Pancreas (tissue), 10 donors: ENCODE measurements around the gene LHFPL5. TPM values are rescaled to one million over a fixed set of nuclear protein-coding genes. Genes with fewer than 3 reads are reported as not detected.

Experiments used
- ATAC-seq, 4 donors: fragments of 200-7000 bp; cut with Tn5 transposase; one replicate each; pipeline versions ENCODE4 v1.8.0 to v1.9.1; 2020; ENCODE audit warnings: mild to moderate bottlenecking in 4 of 4, moderate library complexity in 4 of 4
- DNase-seq, 6 donors: peaks; one replicate each; pipeline ENCODE4 v3.0.0-alpha.2; 2020
- FAIRE-seq: peaks from 2 replicates; lab custom pipeline; 2012; peaks lifted over from hg19 to GRCh38; lab: Jason Lieb, UNC
- H3K27ac ChIP-seq, 4 donors: fragments of 200-600 bp; sonication (generic); 1 replicate in 3 of 4; 2 replicates in 1 of 4; pipeline versions ENCODE4 v1.5.0 to v1.8.0; 2020
- H3K27me3 ChIP-seq, 4 donors: fragments of 200-600 bp; one replicate each; pipeline ENCODE4 v1.8.0; 2021
- H3K36me3 ChIP-seq, 3 donors: fragments of 200-600 bp; sonication (generic) in 1 of 3; one replicate each; pipeline versions ENCODE4 v1.5.0 to v1.8.0; 2020 to 2021
- H3K4me1 ChIP-seq, 3 donors: fragments of 200-600 bp; one replicate each; pipeline ENCODE4 v1.8.0; 2021
- H3K4me3 ChIP-seq, 4 donors: fragments of 200-600 bp; sonication (generic) in 2 of 4; one replicate each; pipeline versions ENCODE4 v1.5.0 to v1.8.0; 2020 to 2021
- H3K9me3 ChIP-seq, 4 donors: fragments of 200-600 bp; one replicate each; pipeline ENCODE4 v1.8.0; 2021
- CTCF ChIP-seq, 4 donors: fragments of 200-600 bp; sonication (generic) in 3 of 4; IDR thresholded peaks; one replicate each; pipeline versions ENCODE4 v1.5.0 to v1.8.0; 2021; ENCODE audit warnings: antibody characterized with exemption in 4 of 4
- WGBS, 2 donors: extraction: QIAGEN DNeasy Blood & Tissue Kit; methylation state at CpG; one replicate each; pipeline ENCODE4 v1.1.7; 2013; 5-methylcytosine and 5-hydroxymethylcytosine counted together
- intact Hi-C, 3 donors: fragments of 100-400 bp; cut with DNase I; formaldehyde crosslinking; loops; one replicate each; pipeline versions ENCODE4 v1.11.1 to v1.14.2; 2022
- polyA plus RNA-seq, 2 donors: library from polyadenylated mRNA; stranded (reverse); fragments of 200-250 nt; gene quantifications; one replicate each; pipeline ENCODE4 v1.2.3, GENCODE V29; 2013
- total RNA-seq, 6 donors: library from RNA; stranded (reverse); fragmentation: NEBNext Ultra II Directional in 4 of 6; extraction: Animal tissue kit (Norgen Biotek cat#: 25700) in 4 of 6; gene quantifications; one replicate each; pipeline versions ENCODE4 v1.2.1 to v1.2.4, GENCODE V29; 2021 to 2023
- donor health status: healthy with polysubstance abuse.
- donor health status: DM: no; HTN: no; CAD: no; lungs with moderate emphysema.
- donor health status: DM: no; HTN: no; CAD: no.
- donor health status: control.
- donor health status: control.
- donor health status: Bipolar disorder and iron deficiency.
- donor health status: DM: yes; HTN: yes; CAD: no.
- donor health status: DM: no; HTN: no; CAD: no.
- donor health status: DM: no; HTN: no; CAD: no.
- donor health status: DM: yes; HTN: yes; CAD: no.

Gene LHFPL5
- total and polyA plus RNA-seq, 8 donors, result 1.3 to 4.2 (median 2.8) TPM

- intact Hi-C loops, result no loop called here
- H3K27me3 ChIP-seq, result no peaks in the 10 kb centered on the region
- H3K9me3 ChIP-seq, result no peaks in the 10 kb centered on the region
- no peak overlapping the region for H3K27ac ChIP-seq
- H3K4me1 ChIP-seq, result no peaks in the 10 kb centered on the region
- DNase-seq (no peak), FAIRE-seq (no peak), ATAC-seq (peak in 3 of 4 donors; percentile 13 to 31 (median 27))
- H3K36me3 ChIP-seq, result no peaks in the 10 kb centered on the region
- TF ChIP-seq CTCF (IDR thresholded peaks at IDR 0.05), result no peak
- H3K4me3 ChIP-seq, result no peak overlapping the region
- 71 to 85% methylated on average over 10 of the region's 10 CpGs for WGBS, 2 donors
Observed at GRCh38 chr6:35777356-35778102, 27.6 kb upstream of the LHFPL5 start.

GRCh38 chr6:35778437-35778836 lies 26.7 kb upstream of the LHFPL5 start:
- Histone ChIP-seq H3K9me3 (no peaks in the 10 kb centered on the region), H3K4me3 (no peak overlapping the region), H3K36me3 (no peaks in the 10 kb centered on the region), H3K27ac (no peak overlapping the region), H3K4me1 (no peaks in the 10 kb centered on the region), H3K27me3 (no peaks in the 10 kb centered on the region)
- DNase-seq (peak in 1 of 6 donors; percentile 14), FAIRE-seq (no peak), ATAC-seq (no peak)
- intact Hi-C loops, result no loop called here
- no peak for TF ChIP-seq CTCF (IDR thresholded peaks at IDR 0.05)
- 80 to 82% methylated on average over 2 of the region's 2 CpGs for WGBS, 2 donors

- DNase-seq (peak in 1 of 6 donors; percentile 9), ATAC-seq (no peak), FAIRE-seq (no peak)
- Histone ChIP-seq H3K4me1 (no peaks in the 10 kb centered on the region), H3K9me3 (no peaks in the 10 kb centered on the region), H3K27ac (no peak within 1 kb of the TSS), H3K27me3 (no peaks in the 10 kb centered on the region), H3K4me3 (no peak within 1 kb of the TSS), H3K36me3 (no peaks in the 10 kb centered on the region)
- WGBS, 2 donors, result 87 to 88% methylated on average over 7 of the region's 7 CpGs
- intact Hi-C loops, result no loop called here
- no peak for TF ChIP-seq CTCF (IDR thresholded peaks at IDR 0.05)
Observed at GRCh38 chr6:35780719-35781118, 24.4 kb upstream of the LHFPL5 start, which contains the start of gene CLPSL1. CLPSL1 (plus strand) TSS chr6:35781019; CDS start chr6:35781111, 92 bp downstream.

- FAIRE-seq (no peak), DNase-seq (peak in 1 of 6 donors; percentile 21), ATAC-seq (no peak)
- Histone ChIP-seq H3K4me3 (no peak overlapping the region), H3K27me3 (no peaks in the 10 kb centered on the region), H3K9me3 (no peaks in the 10 kb centered on the region), H3K36me3 (no peaks in the 10 kb centered on the region), H3K27ac (no peak overlapping the region), H3K4me1 (no peaks in the 10 kb centered on the region)
- TF ChIP-seq CTCF (IDR thresholded peaks at IDR 0.05), result no peak
- 96% methylated on average over 2 of the region's 2 CpGs for WGBS, 2 donors
- intact Hi-C loops, result no loop called here
Observed at GRCh38 chr6:35781290-35781689, 23.9 kb upstream of the LHFPL5 start.

GRCh38 chr6:35782424-35782823 lies 22.7 kb upstream of the LHFPL5 start:
- 42 to 44% methylated on average over 3 of the region's 3 CpGs for WGBS, 2 donors
- no peak overlapping the region for H3K4me3 ChIP-seq
- no peak for FAIRE-seq
- H3K9me3 ChIP-seq, result no peaks in the 10 kb centered on the region
- H3K27ac ChIP-seq, result no peak overlapping the region
- TF ChIP-seq CTCF (IDR thresholded peaks at IDR 0.05), result no peak
- DNase-seq, result peak in 5 of 6 donors; percentile 47 to 82 (median 66)
- intact Hi-C loops, result no loop called here
- no peaks in the 10 kb centered on the region for H3K27me3 ChIP-seq
- H3K36me3 ChIP-seq, result no peaks in the 10 kb centered on the region
- peaks cover 0 to 5% (median 0%) of the 10 kb centered on the region in 3 donors for H3K4me1 ChIP-seq
- ATAC-seq, result peak in 3 of 4 donors; percentile 24 to 43 (median 26)
